ENCODE data around the gene TMEM43.

Gene TMEM43

DNA sequence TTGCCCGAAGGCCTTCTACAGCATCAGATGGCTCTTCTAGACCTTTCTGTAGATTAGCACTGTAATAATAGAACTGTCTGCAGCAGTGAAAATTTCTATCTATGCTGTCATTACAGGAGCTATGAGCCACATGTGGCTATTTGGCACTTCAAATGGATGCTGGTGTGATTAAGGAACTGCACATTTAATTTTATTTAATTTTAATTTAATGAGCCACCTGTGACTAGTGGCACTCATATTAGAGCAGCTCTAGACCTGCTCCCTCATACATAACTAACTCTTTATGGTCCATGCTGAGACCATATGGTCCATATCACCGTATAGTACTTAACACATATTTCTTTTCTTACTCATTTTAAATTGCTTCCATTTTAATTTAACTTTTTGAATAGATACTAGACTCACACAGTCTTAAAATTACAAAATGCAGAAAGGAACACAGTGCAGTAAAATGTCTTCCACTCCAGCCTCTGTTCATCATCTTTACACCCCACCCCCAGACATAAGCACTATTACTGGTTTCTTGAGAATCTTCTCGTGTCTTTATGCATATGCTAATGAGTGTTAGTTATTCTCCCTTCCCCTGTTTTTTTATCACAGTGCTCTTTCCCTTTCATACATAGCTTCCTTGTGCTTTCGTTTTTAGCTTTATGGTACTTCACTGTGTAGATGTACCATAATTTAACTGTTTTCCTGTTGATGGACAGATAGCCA, 63.3 kb downstream of the TMEM43 start:
- TF ChIP-seq, protein P1, sequence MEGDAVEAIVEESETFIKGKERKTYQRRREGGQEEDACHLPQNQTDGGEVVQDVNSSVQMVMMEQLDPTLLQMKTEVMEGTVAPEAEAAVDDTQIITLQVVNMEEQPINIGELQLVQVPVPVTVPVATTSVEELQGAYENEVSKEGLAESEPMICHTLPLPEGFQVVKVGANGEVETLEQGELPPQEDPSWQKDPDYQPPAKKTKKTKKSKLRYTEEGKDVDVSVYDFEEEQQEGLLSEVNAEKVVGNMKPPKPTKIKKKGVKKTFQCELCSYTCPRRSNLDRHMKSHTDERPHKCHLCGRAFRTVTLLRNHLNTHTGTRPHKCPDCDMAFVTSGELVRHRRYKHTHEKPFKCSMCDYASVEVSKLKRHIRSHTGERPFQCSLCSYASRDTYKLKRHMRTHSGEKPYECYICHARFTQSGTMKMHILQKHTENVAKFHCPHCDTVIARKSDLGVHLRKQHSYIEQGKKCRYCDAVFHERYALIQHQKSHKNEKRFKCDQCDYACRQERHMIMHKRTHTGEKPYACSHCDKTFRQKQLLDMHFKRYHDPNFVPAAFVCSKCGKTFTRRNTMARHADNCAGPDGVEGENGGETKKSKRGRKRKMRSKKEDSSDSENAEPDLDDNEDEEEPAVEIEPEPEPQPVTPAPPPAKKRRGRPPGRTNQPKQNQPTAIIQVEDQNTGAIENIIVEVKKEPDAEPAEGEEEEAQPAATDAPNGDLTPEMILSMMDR (conservative IDR thresholded peaks at IDR 0.05) = no peak
- TF ChIP-seq ZFX (IDR thresholded peaks at IDR 0.05) = no peak
- no peak overlapping the region for H3K27ac ChIP-seq
